SU-DHL-6 (cell line): ENCODE measurements around the gene SH3BP2.

Experiments
- H2AFZ ChIP-seq: fragments of 200-600 bp; sonication (generic); 2 replicates; pipeline ENCODE4 v1.6.1; 2014; ENCODE audit warnings: low read depth, mild to moderate bottlenecking, moderate library complexity, mixed read lengths, antibody characterized with exemption, low read length; ENCODE audit not compliant: severe bottlenecking
- H3F3A ChIP-seq: fragments of 200-600 bp; shearing (Covaris generic); 2 replicates; pipeline ENCODE4 v1.6.0; 2016; ENCODE audit warnings: antibody characterized with exemption, mild to moderate bottlenecking; ENCODE audit not compliant: insufficient read depth
- H3K27ac ChIP-seq: fragments of 200-600 bp; sonication (generic); 2 replicates; pipeline ENCODE4 v1.5.1; 2016; ENCODE audit warnings: low read depth, mild to moderate bottlenecking, low read length, moderate library complexity, mixed read lengths
- H3K27me3 ChIP-seq: fragments of 200-600 bp; sonication (generic), shearing (Covaris generic); 2 replicates; pipeline ENCODE4 v1.6.0; 2014; ENCODE audit warnings: mild to moderate bottlenecking, low read length
- H3K36me3 ChIP-seq: fragments of 200-600 bp; sonication (generic); 2 replicates; pipeline ENCODE4 v1.6.1; 2014; ENCODE audit warnings: mild to moderate bottlenecking, low read length, mixed read lengths
- H3K4me2 ChIP-seq: fragments of 300-600, 200-600 bp; shearing (Covaris generic), sonication (generic); 2 replicates; pipeline ENCODE4 v1.6.0; 2014; ENCODE audit warnings: low read length, low read depth, mild to moderate bottlenecking; ENCODE audit not compliant: poor library complexity, severe bottlenecking
- H3K4me3 ChIP-seq: fragments of 200-600 bp; sonication (generic); 2 replicates; pipeline ENCODE4 v1.5.1; 2014; ENCODE audit warnings: antibody characterized with exemption, low read length, mild to moderate bottlenecking, mixed read lengths; ENCODE audit not compliant: insufficient read depth, poor library complexity, severe bottlenecking
- H3K79me2 ChIP-seq: fragments of 200-600 bp; sonication (generic); 2 replicates; pipeline ENCODE4 v1.6.1; 2014; ENCODE audit warnings: mild to moderate bottlenecking, low read length, moderate library complexity; ENCODE audit not compliant: insufficient read depth
- H3K9ac ChIP-seq: fragments of 200-600 bp; sonication (generic); 2 replicates; pipeline ENCODE4 v1.7.0; 2014; ENCODE audit warnings: mild to moderate bottlenecking, low read length
- H3K9me2 ChIP-seq: fragments of 200-600 bp; sonication (generic); replicated peaks from 2 replicates; pipeline ENCODE4 v1.6.1; 2014; ENCODE audit warnings: low read length; ENCODE audit not compliant: insufficient read depth
- H3K9me3 ChIP-seq: fragments of 200-600 bp; sonication (generic); 2 replicates; pipeline ENCODE4 v1.6.1; 2014; ENCODE audit warnings: low read length, mixed read lengths; ENCODE audit not compliant: insufficient read depth
- H4K20me1 ChIP-seq: fragments of 200-600 bp; sonication (generic); 2 replicates; pipeline ENCODE4 v1.6.1; 2014; ENCODE audit warnings: low read depth, mild to moderate bottlenecking, antibody characterized with exemption, low read length, moderate library complexity, mixed read lengths
- EZH2phosphoT487 ChIP-seq: fragments of 200-600 bp; sonication (generic), shearing (Covaris generic); conservative IDR thresholded peaks from 2 replicates; pipeline ENCODE4 v1.6.1; 2018; ENCODE audit warnings: mild to moderate bottlenecking, antibody characterized with exemption, low read length, moderate library complexity, mixed read lengths
- TF ChIP-seq, protein P1 (sequence below): fragments of 200-600 bp; sonication (generic); IDR thresholded peaks from one replicate; pipeline ENCODE4 v1.5.1; 2017; ENCODE audit warnings: antibody characterized with exemption, mild to moderate bottlenecking, low read length, moderate library complexity; ENCODE audit not compliant: insufficient read depth, poor library complexity, severe bottlenecking

SH3BP2 gene

DNA sequence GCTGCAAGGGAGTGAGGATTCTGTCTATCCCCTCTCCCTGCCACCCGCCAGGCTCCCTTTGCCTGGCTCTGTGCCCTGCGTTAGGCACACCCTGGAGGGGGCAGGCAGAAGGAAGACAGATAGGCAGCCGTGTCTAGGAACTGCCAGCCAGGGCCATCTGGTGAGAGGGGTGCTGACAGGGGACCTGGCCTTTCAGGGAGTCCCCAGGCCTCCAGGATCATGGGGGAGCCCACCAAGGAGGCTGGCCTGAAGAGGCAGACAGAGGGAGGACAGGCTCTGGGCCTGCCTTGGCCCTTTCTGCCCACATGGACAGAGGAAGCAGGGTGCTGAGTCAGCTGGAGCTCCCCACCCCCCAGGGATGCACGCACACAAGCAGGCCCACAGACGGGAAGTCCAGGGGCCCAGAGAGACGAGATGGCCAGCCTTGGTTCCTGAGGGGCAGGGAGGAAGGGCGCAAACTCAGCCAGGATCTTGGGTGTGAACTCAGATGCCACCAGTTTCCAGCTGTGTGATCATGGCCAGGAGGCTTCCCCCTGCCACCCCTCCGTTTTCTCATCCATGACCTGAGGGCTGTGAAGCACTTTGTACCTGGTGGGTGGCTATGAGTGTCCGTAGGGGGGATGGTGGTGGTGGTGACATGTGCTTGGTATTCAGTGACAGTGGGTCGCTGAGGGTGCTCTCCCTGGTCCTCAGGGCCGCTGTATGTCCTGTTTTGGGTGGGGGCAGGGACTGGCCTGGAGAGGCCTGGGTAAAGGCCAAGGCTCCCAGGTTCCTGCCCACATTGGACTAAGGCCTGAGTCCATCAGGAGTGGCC lies 1.8 kb downstream of the SH3BP2 start:
- Histone ChIP-seq H3K36me3 (no peaks in the 10 kb centered on the region), H3F3A (no peaks in the 10 kb centered on the region), H3K4me3 (no peak overlapping the region), H3K9ac (no peak overlapping the region), H3K27me3 (no peaks in the 10 kb centered on the region; the same call in 1 of the 2 replicates), H3K79me2 (no peaks in the 10 kb centered on the region), H3K9me3 (no peaks in the 10 kb centered on the region), H3K27ac (no peak overlapping the region), H3K4me2 (no peak overlapping the region), H3K9me2 (no peaks in the 10 kb centered on the region), H2AFZ (no peak overlapping the region), H4K20me1 (no peaks in the 10 kb centered on the region)
- TF ChIP-seq, protein P1, sequence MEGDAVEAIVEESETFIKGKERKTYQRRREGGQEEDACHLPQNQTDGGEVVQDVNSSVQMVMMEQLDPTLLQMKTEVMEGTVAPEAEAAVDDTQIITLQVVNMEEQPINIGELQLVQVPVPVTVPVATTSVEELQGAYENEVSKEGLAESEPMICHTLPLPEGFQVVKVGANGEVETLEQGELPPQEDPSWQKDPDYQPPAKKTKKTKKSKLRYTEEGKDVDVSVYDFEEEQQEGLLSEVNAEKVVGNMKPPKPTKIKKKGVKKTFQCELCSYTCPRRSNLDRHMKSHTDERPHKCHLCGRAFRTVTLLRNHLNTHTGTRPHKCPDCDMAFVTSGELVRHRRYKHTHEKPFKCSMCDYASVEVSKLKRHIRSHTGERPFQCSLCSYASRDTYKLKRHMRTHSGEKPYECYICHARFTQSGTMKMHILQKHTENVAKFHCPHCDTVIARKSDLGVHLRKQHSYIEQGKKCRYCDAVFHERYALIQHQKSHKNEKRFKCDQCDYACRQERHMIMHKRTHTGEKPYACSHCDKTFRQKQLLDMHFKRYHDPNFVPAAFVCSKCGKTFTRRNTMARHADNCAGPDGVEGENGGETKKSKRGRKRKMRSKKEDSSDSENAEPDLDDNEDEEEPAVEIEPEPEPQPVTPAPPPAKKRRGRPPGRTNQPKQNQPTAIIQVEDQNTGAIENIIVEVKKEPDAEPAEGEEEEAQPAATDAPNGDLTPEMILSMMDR, result no peak
- no peak for TF ChIP-seq EZH2phosphoT487

DNA sequence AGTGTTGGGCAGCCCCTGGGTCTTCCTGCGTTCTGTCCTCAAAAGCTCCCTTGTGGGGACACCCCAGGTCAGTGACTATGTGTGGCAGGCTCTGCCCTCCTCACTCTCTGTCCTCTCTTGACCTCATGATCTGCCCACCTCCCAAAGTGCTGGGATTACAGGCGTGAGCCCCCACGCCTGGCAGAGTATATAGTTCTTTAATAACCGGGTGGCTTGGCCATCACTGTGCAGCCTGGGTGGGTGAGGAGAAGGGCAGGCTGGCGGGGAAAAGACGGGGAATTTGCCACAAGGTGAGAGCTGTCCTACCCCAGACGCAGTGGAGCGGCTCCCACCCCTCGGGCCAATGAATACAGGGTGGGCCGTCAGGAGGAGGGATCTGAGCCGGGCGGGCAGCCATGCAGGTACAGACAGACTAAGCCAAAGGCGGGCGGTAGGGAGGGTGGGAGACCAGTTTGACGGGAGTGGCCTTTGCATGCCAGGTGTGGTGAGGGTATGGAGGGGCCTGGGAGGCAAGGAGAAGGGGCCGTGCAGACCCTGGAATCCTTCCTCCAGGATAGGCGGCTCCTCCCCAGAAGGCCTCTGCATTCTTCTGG lies 2.5 kb downstream of the SH3BP2 start:
- no peak overlapping the region for H3K4me2 ChIP-seq
- H3K4me3 ChIP-seq, result no peak overlapping the region
- TF ChIP-seq EZH2phosphoT487, result no peak
- TF ChIP-seq, protein P1, result no peak
- H3K9me3 ChIP-seq, result no peaks in the 10 kb centered on the region
- no peaks in the 10 kb centered on the region for H4K20me1 ChIP-seq
- no peaks in the 10 kb centered on the region for H3K36me3 ChIP-seq
- no peaks in the 10 kb centered on the region for H3F3A ChIP-seq
- no peak overlapping the region for H3K9ac ChIP-seq
- no peaks in the 10 kb centered on the region for H3K9me2 ChIP-seq
- no peak overlapping the region for H3K27ac ChIP-seq
- no peaks in the 10 kb centered on the region; the same call in 1 of the 2 replicates for H3K27me3 ChIP-seq
- H3K79me2 ChIP-seq, result no peaks in the 10 kb centered on the region
- H2AFZ ChIP-seq, result no peak overlapping the region

DNA sequence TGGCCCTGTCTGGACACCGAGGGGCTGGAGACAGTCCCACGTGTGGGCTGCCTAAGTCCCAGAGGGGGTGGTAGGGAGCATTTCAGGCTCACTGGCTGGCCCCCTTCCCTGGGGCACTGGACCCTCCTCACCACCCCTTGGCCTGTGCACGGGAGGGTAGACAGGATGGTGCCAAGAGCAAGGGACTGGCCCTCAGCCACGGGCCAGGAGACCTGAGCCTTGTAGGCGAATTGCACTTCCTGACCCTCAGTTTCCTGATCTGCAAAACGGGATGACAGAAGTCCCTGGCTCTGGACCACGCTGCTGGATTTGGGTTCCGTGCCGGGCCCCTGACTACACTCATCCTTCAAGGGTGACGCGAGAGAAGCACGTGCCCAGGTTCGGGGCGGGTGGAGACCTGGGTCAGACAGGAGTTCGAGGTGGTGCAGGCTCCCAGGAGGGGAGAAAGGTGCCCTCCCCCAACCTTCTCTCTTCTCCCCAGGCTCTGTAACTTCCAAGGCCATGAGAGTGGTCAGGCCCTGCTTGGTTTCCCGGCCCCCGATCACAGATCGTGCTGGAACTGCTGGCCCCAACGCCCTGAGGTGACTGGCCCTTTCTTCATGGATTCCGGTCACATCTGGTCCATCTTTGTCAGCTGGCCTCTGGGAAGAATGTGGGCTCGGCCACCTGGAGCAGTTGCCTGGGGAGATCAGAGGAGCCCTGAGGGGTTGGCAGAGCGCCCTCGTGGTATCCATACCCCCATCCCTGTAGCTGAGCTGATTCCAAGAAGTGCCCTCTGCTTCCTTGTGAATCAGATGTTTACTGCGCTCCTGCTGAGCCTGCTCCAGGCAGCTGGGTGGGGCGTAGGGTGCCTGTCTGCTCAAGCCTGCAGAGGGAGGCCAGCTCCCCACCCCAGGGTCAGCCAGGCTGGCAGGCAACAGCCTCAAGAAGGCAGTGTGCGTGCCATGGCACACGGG lies 3.3 kb downstream of the SH3BP2 start:
- no peaks in the 10 kb centered on the region for H3K36me3 ChIP-seq
- H3K27ac ChIP-seq, result no peak overlapping the region
- H3K9me3 ChIP-seq, result no peaks in the 10 kb centered on the region
- no peaks in the 10 kb centered on the region for H4K20me1 ChIP-seq
- H3K9me2 ChIP-seq, result no peaks in the 10 kb centered on the region
- no peak overlapping the region for H3K4me3 ChIP-seq
- no peak for TF ChIP-seq EZH2phosphoT487
- TF ChIP-seq, protein P1, result no peak
- H3K4me2 ChIP-seq, result no peak overlapping the region
- H3K9ac ChIP-seq, result no peak overlapping the region
- H3K27me3 ChIP-seq, result no peaks in the 10 kb centered on the region; the same call in 1 of the 2 replicates
- no peaks in the 10 kb centered on the region for H3K79me2 ChIP-seq
- H3F3A ChIP-seq, result no peaks in the 10 kb centered on the region
- no peak overlapping the region for H2AFZ ChIP-seq
